GM23338 (cell line): ENCODE measurements around the gene MST1. TPM values are rescaled to one million over a fixed set of nuclear protein-coding genes. Genes with fewer than 3 reads are reported as not detected.

Experiments
- ATAC-seq: fragments of 200-7000 bp; cut with Tn5 transposase; 3 replicates; pipeline ENCODE4 v1.9.1; 2020
- DNase-seq: peaks from one replicate; pipeline ENCODE4 v3.0.0-alpha.2; 2015; ENCODE audit warnings: low spot score
- H2AFZ ChIP-seq: fragments of 200-600 bp; sonication (generic); 2 replicates; pipeline ENCODE4 v1.8.0; 2016; ENCODE audit warnings: antibody characterized with exemption, mild to moderate bottlenecking, moderate library complexity
- H3F3A ChIP-seq: fragments of 200-600 bp; sonication (generic); replicated peaks from 2 replicates; pipeline ENCODE4 v1.8.0; 2017; ENCODE audit warnings: antibody characterized with exemption, mixed run types, low read depth
- H3K27ac ChIP-seq: fragments of 200-600 bp; sonication (generic); 2 replicates; pipeline ENCODE4 v1.6.1; 2016; ENCODE audit warnings: low read depth
- H3K27me3 ChIP-seq: fragments of 200-600 bp; sonication (generic); 2 replicates; pipeline ENCODE4 v1.8.0; 2016; ENCODE audit warnings: mild to moderate bottlenecking, mixed run types, moderate library complexity; ENCODE audit not compliant: insufficient read depth
- H3K36me3 ChIP-seq: fragments of 200-600 bp; sonication (generic); 2 replicates; pipeline ENCODE4 v1.8.0; 2016; ENCODE audit warnings: mild to moderate bottlenecking; ENCODE audit not compliant: insufficient read depth
- H3K4me1 ChIP-seq: fragments of 200-600 bp; sonication (generic); 2 replicates; pipeline ENCODE4 v1.8.0; 2016; ENCODE audit warnings: mild to moderate bottlenecking, moderate library complexity; ENCODE audit not compliant: insufficient read depth
- H3K4me2 ChIP-seq: fragments of 200-600 bp; sonication (generic); 2 replicates; pipeline ENCODE4 v1.7.1; 2017; ENCODE audit warnings: mixed run types
- H3K4me3 ChIP-seq: fragments of 200-600 bp; sonication (generic); 2 replicates; pipeline ENCODE4 v1.6.1; 2016; ENCODE audit warnings: mixed run types
- H3K79me2 ChIP-seq: fragments of 200-600 bp; sonication (generic); replicated peaks from 2 replicates; pipeline ENCODE4 v1.8.0; 2017; ENCODE audit warnings: mild to moderate bottlenecking; ENCODE audit not compliant: insufficient read depth
- H3K9me2 ChIP-seq: fragments of 200-600 bp; sonication (generic); 2 replicates; pipeline ENCODE4 v1.8.0; 2017; ENCODE audit not compliant: insufficient read depth
- H4K20me1 ChIP-seq: fragments of 200-600 bp; sonication (generic); replicated peaks from 2 replicates; pipeline ENCODE4 v1.8.0; 2017; ENCODE audit warnings: mild to moderate bottlenecking; ENCODE audit not compliant: insufficient read depth
- H3K27ac Mint-ChIP-seq: 2 replicates; pipeline ENCODE4 v1.8.0; 2020; ENCODE audit warnings: inconsistent platforms, mild to moderate bottlenecking, moderate library complexity, mixed read lengths
- H3K27me3 Mint-ChIP-seq: 3 replicates; pipeline ENCODE4 v1.8.0; 2022; ENCODE audit warnings: low read depth, mild to moderate bottlenecking, moderate library complexity, mixed read lengths, inconsistent platforms; ENCODE audit not compliant: insufficient read depth, poor library complexity
- H3K36me3 Mint-ChIP-seq: 3 replicates; pipeline ENCODE4 v1.8.0; 2021; ENCODE audit warnings: low read depth, mild to moderate bottlenecking, inconsistent platforms, moderate library complexity, mixed read lengths
- H3K4me1 Mint-ChIP-seq: 3 replicates; pipeline ENCODE4 v1.8.0; 2020; ENCODE audit warnings: mild to moderate bottlenecking, inconsistent platforms, mixed read lengths
- H3K4me3 Mint-ChIP-seq: 3 replicates; pipeline ENCODE4 v1.8.0; 2021; ENCODE audit warnings: moderate library complexity, mild to moderate bottlenecking, inconsistent platforms, mixed read lengths
- H3K9me3 Mint-ChIP-seq: 3 replicates; pipeline ENCODE4 v1.8.0; 2020; ENCODE audit warnings: moderate library complexity, mild to moderate bottlenecking, inconsistent platforms, mixed read lengths
- CREB1 ChIP-seq: fragments of 250-450 bp; sonication (Bioruptor Pico); IDR thresholded peaks from 2 replicates; pipeline ENCODE4 v1.5.0; 2020; ENCODE audit warnings: low read depth, mild to moderate bottlenecking, moderate library complexity
- EZH2 ChIP-seq: fragments of 200-600 bp; sonication (generic); IDR thresholded peaks from one replicate; pipeline ENCODE4 v1.8.0; 2017; ENCODE audit warnings: antibody characterized with exemption, mild to moderate bottlenecking, low read depth; ENCODE audit not compliant: unreplicated experiment
- EZH2phosphoT487 ChIP-seq: fragments of 200-600 bp; sonication (generic); IDR thresholded peaks from one replicate; pipeline ENCODE4 v1.8.1; 2018; ENCODE audit warnings: antibody characterized with exemption; ENCODE audit not compliant: unreplicated experiment
- NANOG ChIP-seq: IDR thresholded peaks from 2 replicates; pipeline ENCODE4 v1.6.1; 2016; ENCODE audit warnings: antibody characterized with exemption, borderline replicate concordance
- polyA plus RNA-seq: library from polyadenylated mRNA; unstranded; fragments of >200 nt; fragmentation: Nextera tagmentation; extraction: Ambion mirVana; gene quantifications from 2 replicates; pipeline ENCODE4 v1.2.1, GENCODE V29; 2016
- total RNA-seq: library from RNA; depleted of rRNA; stranded (reverse); fragments of >200 nt; shearing (Covaris generic); gene quantifications from 2 replicates; pipeline ENCODE4 v1.2.3, GENCODE V29; 2014
- TF ChIP-seq, protein P1 (sequence below), 2 experiments: fragments of 200-600 bp in 1 of 2; sonication (generic) in 1 of 2; conservative IDR thresholded peaks; 2 replicates each; pipeline versions ENCODE4 v1.5.1 to v1.6.1; 2016 to 2017; ENCODE audit warnings: antibody characterized with exemption in 2 of 2, low read depth in 2 of 2, mild to moderate bottlenecking in 2 of 2, moderate library complexity in 1 of 2
- TF ChIP-seq, protein P2 (sequence below): IDR thresholded peaks from one replicate; pipeline ENCODE4 v1.6.1; 2018; ENCODE audit warnings: antibody characterized with exemption; ENCODE audit not compliant: unreplicated experiment
- TF ChIP-seq, protein P3 (sequence below): fragments of 250-450 bp; sonication (Bioruptor Pico); IDR thresholded peaks from 2 replicates; pipeline ENCODE4 v1.5.0; 2020; ENCODE audit warnings: mild to moderate bottlenecking, moderate library complexity

Gene MST1
- total and polyA plus RNA-seq, 2 experiments from 2014 or later, result 5.9 to 11.1 TPM

DNA sequence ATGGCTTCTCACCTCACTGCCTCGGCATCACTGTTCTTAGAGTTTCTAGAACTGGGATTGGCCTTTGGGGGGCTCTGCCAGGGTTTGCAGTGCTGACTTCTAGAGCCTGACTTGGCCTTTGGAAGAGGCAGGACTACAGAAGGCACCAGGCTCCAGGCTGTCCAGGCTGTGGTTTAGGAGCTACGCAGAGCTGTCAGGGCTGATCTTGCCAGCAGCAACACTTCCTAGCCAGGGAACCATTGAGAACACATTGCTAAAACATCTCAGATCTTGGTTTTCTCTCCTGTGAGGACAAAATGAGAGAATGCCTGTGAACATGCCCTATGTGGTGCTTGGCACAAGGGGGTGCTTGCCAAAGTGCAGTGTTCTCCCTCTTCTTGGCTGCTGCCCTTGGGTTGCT lies 49.7 kb downstream of the MST1 start:
- peaks cover 4% of the 10 kb centered on the region for H3K27me3 Mint-ChIP-seq
- TF ChIP-seq, protein P1, sequence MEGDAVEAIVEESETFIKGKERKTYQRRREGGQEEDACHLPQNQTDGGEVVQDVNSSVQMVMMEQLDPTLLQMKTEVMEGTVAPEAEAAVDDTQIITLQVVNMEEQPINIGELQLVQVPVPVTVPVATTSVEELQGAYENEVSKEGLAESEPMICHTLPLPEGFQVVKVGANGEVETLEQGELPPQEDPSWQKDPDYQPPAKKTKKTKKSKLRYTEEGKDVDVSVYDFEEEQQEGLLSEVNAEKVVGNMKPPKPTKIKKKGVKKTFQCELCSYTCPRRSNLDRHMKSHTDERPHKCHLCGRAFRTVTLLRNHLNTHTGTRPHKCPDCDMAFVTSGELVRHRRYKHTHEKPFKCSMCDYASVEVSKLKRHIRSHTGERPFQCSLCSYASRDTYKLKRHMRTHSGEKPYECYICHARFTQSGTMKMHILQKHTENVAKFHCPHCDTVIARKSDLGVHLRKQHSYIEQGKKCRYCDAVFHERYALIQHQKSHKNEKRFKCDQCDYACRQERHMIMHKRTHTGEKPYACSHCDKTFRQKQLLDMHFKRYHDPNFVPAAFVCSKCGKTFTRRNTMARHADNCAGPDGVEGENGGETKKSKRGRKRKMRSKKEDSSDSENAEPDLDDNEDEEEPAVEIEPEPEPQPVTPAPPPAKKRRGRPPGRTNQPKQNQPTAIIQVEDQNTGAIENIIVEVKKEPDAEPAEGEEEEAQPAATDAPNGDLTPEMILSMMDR (conservative IDR thresholded peaks at IDR 0.05; ENCODE audit: low read depth in 2 of 2), result no peak
- Histone ChIP-seq H3K9me2 (no peaks in the 10 kb centered on the region), H3K4me3 (no peak overlapping the region), H3K27me3 (no peaks in the 10 kb centered on the region), H4K20me1 (no peaks in the 10 kb centered on the region), H3K36me3 (no peaks in the 10 kb centered on the region), H3K4me1 (no peaks in the 10 kb centered on the region), H2AFZ (no peak overlapping the region), H3F3A (no peaks in the 10 kb centered on the region), H3K79me2 (no peaks in the 10 kb centered on the region), H3K4me2 (no peak overlapping the region), H3K27ac (no peak overlapping the region)
- no peaks in the 10 kb centered on the region; the same call in 2 of the 3 replicates for H3K4me1 Mint-ChIP-seq
- DNase-seq (no peak), ATAC-seq (no peak)
- no peaks in the 10 kb centered on the region for H3K9me3 Mint-ChIP-seq
- H3K4me3 Mint-ChIP-seq, result no peak overlapping the region
- H3K36me3 Mint-ChIP-seq, result no peaks in the 10 kb centered on the region; the same call in 2 of the 3 replicates
- no peak overlapping the region for H3K27ac Mint-ChIP-seq

DNA sequence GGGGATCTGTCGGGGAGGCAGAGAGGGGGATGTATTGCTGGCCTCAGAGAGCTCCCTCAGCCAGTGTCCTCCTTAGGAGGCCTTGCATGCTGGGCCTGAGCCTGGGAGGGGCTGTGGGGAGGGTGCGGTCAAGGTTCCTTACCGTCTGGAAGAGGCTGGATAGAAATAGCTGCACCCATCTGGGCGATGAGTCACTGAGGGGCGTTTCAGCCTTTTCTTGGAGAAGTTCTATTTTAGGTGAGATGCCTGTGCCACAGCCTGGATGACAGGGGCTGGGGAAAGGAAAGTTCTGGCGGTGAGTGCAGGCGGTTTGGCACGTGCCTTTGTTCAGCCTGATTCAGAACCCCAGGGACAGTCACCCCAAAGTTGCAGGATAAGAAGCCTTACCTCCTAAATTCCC lies 50.8 kb downstream of the MST1 start:
- Mint-ChIP-seq H3K9me3 (no peaks in the 10 kb centered on the region), H3K27me3 (peaks cover 4% of the 10 kb centered on the region), H3K36me3 (no peaks in the 10 kb centered on the region; the same call in 2 of the 3 replicates), H3K4me3 (no peak overlapping the region), H3K4me1 (no peaks in the 10 kb centered on the region; the same call in 2 of the 3 replicates), H3K27ac (no peak overlapping the region)
- H3K36me3 ChIP-seq, result no peaks in the 10 kb centered on the region
- H3K27ac ChIP-seq, result no peak overlapping the region
- no peak for DNase-seq
- no peaks in the 10 kb centered on the region for H4K20me1 ChIP-seq
- H3F3A ChIP-seq, result no peaks in the 10 kb centered on the region
- peak; percentile 25; the same call in 1 of the 3 replicates for ATAC-seq
- H2AFZ ChIP-seq, result no peak overlapping the region
- no peaks in the 10 kb centered on the region for H3K4me1 ChIP-seq
- H3K4me2 ChIP-seq, result no peak overlapping the region
- H3K27me3 ChIP-seq, result no peaks in the 10 kb centered on the region
- H3K4me3 ChIP-seq, result no peak overlapping the region
- H3K9me2 ChIP-seq, result no peaks in the 10 kb centered on the region
- no peaks in the 10 kb centered on the region for H3K79me2 ChIP-seq
- no peak for TF ChIP-seq EZH2
- TF ChIP-seq CREB1 (CRISPR knock-in tag), result no peak
- no peak for TF ChIP-seq EZH2phosphoT487
- TF ChIP-seq, protein P2, sequence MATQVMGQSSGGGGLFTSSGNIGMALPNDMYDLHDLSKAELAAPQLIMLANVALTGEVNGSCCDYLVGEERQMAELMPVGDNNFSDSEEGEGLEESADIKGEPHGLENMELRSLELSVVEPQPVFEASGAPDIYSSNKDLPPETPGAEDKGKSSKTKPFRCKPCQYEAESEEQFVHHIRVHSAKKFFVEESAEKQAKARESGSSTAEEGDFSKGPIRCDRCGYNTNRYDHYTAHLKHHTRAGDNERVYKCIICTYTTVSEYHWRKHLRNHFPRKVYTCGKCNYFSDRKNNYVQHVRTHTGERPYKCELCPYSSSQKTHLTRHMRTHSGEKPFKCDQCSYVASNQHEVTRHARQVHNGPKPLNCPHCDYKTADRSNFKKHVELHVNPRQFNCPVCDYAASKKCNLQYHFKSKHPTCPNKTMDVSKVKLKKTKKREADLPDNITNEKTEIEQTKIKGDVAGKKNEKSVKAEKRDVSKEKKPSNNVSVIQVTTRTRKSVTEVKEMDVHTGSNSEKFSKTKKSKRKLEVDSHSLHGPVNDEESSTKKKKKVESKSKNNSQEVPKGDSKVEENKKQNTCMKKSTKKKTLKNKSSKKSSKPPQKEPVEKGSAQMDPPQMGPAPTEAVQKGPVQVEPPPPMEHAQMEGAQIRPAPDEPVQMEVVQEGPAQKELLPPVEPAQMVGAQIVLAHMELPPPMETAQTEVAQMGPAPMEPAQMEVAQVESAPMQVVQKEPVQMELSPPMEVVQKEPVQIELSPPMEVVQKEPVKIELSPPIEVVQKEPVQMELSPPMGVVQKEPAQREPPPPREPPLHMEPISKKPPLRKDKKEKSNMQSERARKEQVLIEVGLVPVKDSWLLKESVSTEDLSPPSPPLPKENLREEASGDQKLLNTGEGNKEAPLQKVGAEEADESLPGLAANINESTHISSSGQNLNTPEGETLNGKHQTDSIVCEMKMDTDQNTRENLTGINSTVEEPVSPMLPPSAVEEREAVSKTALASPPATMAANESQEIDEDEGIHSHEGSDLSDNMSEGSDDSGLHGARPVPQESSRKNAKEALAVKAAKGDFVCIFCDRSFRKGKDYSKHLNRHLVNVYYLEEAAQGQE, result no peak
- TF ChIP-seq, protein P3, sequence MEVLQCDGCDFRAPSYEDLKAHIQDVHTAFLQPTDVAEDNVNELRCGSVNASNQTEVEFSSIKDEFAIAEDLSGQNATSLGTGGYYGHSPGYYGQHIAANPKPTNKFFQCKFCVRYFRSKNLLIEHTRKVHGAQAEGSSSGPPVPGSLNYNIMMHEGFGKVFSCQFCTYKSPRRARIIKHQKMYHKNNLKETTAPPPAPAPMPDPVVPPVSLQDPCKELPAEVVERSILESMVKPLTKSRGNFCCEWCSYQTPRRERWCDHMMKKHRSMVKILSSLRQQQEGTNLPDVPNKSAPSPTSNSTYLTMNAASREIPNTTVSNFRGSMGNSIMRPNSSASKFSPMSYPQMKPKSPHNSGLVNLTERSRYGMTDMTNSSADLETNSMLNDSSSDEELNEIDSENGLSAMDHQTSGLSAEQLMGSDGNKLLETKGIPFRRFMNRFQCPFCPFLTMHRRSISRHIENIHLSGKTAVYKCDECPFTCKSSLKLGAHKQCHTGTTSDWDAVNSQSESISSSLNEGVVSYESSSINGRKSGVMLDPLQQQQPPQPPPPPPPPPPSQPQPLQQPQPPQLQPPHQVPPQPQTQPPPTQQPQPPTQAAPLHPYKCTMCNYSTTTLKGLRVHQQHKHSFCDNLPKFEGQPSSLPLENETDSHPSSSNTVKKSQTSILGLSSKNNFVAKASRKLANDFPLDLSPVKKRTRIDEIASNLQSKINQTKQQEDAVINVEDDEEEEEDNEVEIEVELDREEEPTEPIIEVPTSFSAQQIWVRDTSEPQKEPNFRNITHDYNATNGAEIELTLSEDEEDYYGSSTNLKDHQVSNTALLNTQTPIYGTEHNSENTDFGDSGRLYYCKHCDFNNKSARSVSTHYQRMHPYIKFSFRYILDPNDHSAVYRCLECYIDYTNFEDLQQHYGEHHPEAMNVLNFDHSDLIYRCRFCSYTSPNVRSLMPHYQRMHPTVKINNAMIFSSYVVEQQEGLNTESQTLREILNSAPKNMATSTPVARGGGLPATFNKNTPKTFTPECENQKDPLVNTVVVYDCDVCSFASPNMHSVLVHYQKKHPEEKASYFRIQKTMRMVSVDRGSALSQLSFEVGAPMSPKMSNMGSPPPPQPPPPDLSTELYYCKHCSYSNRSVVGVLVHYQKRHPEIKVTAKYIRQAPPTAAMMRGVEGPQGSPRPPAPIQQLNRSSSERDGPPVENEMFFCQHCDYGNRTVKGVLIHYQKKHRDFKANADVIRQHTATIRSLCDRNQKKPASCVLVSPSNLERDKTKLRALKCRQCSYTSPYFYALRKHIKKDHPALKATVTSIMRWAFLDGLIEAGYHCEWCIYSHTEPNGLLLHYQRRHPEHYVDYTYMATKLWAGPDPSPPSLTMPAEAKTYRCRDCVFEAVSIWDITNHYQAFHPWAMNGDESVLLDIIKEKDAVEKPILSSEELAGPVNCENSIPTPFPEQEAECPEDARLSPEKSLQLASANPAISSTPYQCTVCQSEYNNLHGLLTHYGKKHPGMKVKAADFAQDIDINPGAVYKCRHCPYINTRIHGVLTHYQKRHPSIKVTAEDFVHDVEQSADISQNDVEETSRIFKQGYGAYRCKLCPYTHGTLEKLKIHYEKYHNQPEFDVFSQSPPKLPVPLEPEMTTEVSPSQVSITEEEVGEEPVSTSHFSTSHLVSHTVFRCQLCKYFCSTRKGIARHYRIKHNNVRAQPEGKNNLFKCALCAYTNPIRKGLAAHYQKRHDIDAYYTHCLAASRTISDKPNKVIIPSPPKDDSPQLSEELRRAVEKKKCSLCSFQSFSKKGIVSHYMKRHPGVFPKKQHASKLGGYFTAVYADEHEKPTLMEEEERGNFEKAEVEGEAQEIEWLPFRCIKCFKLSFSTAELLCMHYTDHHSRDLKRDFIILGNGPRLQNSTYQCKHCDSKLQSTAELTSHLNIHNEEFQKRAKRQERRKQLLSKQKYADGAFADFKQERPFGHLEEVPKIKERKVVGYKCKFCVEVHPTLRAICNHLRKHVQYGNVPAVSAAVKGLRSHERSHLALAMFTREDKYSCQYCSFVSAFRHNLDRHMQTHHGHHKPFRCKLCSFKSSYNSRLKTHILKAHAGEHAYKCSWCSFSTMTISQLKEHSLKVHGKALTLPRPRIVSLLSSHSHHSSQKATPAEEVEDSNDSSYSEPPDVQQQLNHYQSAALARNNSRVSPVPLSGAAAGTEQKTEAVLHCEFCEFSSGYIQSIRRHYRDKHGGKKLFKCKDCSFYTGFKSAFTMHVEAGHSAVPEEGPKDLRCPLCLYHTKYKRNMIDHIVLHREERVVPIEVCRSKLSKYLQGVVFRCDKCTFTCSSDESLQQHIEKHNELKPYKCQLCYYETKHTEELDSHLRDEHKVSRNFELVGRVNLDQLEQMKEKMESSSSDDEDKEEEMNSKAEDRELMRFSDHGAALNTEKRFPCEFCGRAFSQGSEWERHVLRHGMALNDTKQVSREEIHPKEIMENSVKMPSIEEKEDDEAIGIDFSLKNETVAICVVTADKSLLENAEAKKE, result no peak
- TF ChIP-seq, protein P1 (conservative IDR thresholded peaks at IDR 0.05; ENCODE audit: low read depth in 2 of 2), result no peak
- no peak for TF ChIP-seq NANOG
